ENCODE results near the gene SLC30A7.
"Not testable (repeated sequence)": the region's sequence is repeated elsewhere in the genome, so short reads cannot be mapped to it uniquely, and the experiment has no call there.

SLC30A7 gene

GRCh38 chr1:100941098-100941527 is 45.2 kb downstream of the SLC30A7 start:
- DNase-seq (ENCODE audit: low read depth) = no peak

- no peak for DNase-seq (ENCODE audit: low read depth)
These were observed 45.8 kb downstream of the SLC30A7 start for GRCh38 chr1:100941580-100942216.

- no peak for DNase-seq (ENCODE audit: low read depth)
These were observed 46.6 kb downstream of the SLC30A7 start for GRCh38 chr1:100942304-100943046.

GRCh38 chr1:100943533-100943932 is 47.6 kb downstream of the SLC30A7 start:
- DNase-seq (ENCODE audit: low read depth) = no peak

GRCh38 chr1:100946064-100946463 is 50.2 kb downstream of the SLC30A7 start:
- not testable (repeated sequence) for DNase-seq (ENCODE audit: low read depth)

GRCh38 chr1:100947816-100948215 is 51.9 kb downstream of the SLC30A7 start:
- not testable (repeated sequence) for DNase-seq (ENCODE audit: low read depth)

GRCh38 chr1:100948721-100949405 is 53.0 kb downstream of the SLC30A7 start:
- not testable (repeated sequence) for DNase-seq (ENCODE audit: low read depth)

- not testable (repeated sequence) for DNase-seq (ENCODE audit: low read depth)
These were observed 53.7 kb downstream of the SLC30A7 start for GRCh38 chr1:100949515-100950158.

GRCh38 chr1:100950337-100950736 is 54.4 kb downstream of the SLC30A7 start:
- DNase-seq (ENCODE audit: low read depth) = no peak

GRCh38 chr1:100950781-100951180 is 54.9 kb downstream of the SLC30A7 start:
- DNase-seq (ENCODE audit: low read depth) = no peak

GRCh38 chr1:100952104-100952745 is 56.3 kb downstream of the SLC30A7 start:
- DNase-seq (ENCODE audit: low read depth) = no peak

- not testable (repeated sequence) for DNase-seq (ENCODE audit: low read depth)
These were observed 57.1 kb downstream of the SLC30A7 start for GRCh38 chr1:100952970-100953369.

GRCh38 chr1:100953960-100954730 is 58.3 kb downstream of the SLC30A7 start:
- DNase-seq (ENCODE audit: low read depth) = no peak

- DNase-seq (ENCODE audit: low read depth) = peak; percentile 8
These were observed 59.4 kb downstream of the SLC30A7 start for GRCh38 chr1:100955322-100955721.

GRCh38 chr1:100959502-100960060 is 63.7 kb downstream of the SLC30A7 start:
- DNase-seq (ENCODE audit: low read depth) = no peak

- DNase-seq (ENCODE audit: low read depth) = no peak
These were observed 64.2 kb downstream of the SLC30A7 start for GRCh38 chr1:100960098-100960497.

GRCh38 chr1:100968621-100969020 is 72.7 kb downstream of the SLC30A7 start:
- DNase-seq (ENCODE audit: low read depth) = no peak

GRCh38 chr1:100969327-100969726 is 73.4 kb downstream of the SLC30A7 start:
- DNase-seq (ENCODE audit: low read depth) = no peak

GRCh38 chr1:100971021-100971420 is 75.1 kb downstream of the SLC30A7 start:
- no peak for DNase-seq (ENCODE audit: low read depth)

- no peak for DNase-seq (ENCODE audit: low read depth)
These were observed 76.3 kb downstream of the SLC30A7 start for GRCh38 chr1:100972185-100972584.

GRCh38 chr1:100976936-100977335 is 81.0 kb downstream of the SLC30A7 start:
- DNase-seq (ENCODE audit: low read depth) = no peak
